Measurements from ENCODE around the gene FRAS1.

The FRAS1 gene

GRCh38 chr4:78190068-78190467, 132.9 kb downstream of the FRAS1 start:
- no peak overlapping the region for H3K4me3 ChIP-seq (ENCODE audit: low read depth, low read length)
- no peak for TF ChIP-seq CTCF (IDR thresholded peaks at IDR 0.05; ENCODE audit: low read depth, low read length, missing control alignments)
- no peak for DNase-seq (ENCODE audit: low read depth)

- TF ChIP-seq CTCF (IDR thresholded peaks at IDR 0.05; ENCODE audit: low read depth, low read length, missing control alignments), result no peak
- H3K4me3 ChIP-seq (ENCODE audit: low read depth, low read length), result no peak overlapping the region
- DNase-seq (ENCODE audit: low read depth), result no peak
Observed at GRCh38 chr4:78190595-78190994, 133.5 kb downstream of the FRAS1 start.

GRCh38 chr4:78197947-78198346, 140.8 kb downstream of the FRAS1 start:
- no peak overlapping the region for H3K4me3 ChIP-seq (ENCODE audit: low read depth, low read length)
- DNase-seq (ENCODE audit: low read depth), result no peak
- TF ChIP-seq CTCF (IDR thresholded peaks at IDR 0.05; ENCODE audit: low read depth, low read length, missing control alignments), result no peak

GRCh38 chr4:78199984-78200383, 142.9 kb downstream of the FRAS1 start:
- H3K4me3 ChIP-seq (ENCODE audit: low read depth, low read length), result no peak overlapping the region
- no peak for TF ChIP-seq CTCF (IDR thresholded peaks at IDR 0.05; ENCODE audit: low read depth, low read length, missing control alignments)
- no peak for DNase-seq (ENCODE audit: low read depth)

- no peak for TF ChIP-seq CTCF (IDR thresholded peaks at IDR 0.05; ENCODE audit: low read depth, low read length, missing control alignments)
- no peak for DNase-seq (ENCODE audit: low read depth)
- no peak overlapping the region for H3K4me3 ChIP-seq (ENCODE audit: low read depth, low read length)
Observed at GRCh38 chr4:78200949-78201348, 143.8 kb downstream of the FRAS1 start.

GRCh38 chr4:78204176-78204575, 147.1 kb downstream of the FRAS1 start:
- TF ChIP-seq CTCF (IDR thresholded peaks at IDR 0.05; ENCODE audit: low read depth, low read length, missing control alignments), result no peak
- no peak for DNase-seq (ENCODE audit: low read depth)
- no peak overlapping the region for H3K4me3 ChIP-seq (ENCODE audit: low read depth, low read length)

GRCh38 chr4:78205591-78205990, 148.5 kb downstream of the FRAS1 start:
- DNase-seq (ENCODE audit: low read depth), result no peak
- no peak for TF ChIP-seq CTCF (IDR thresholded peaks at IDR 0.05; ENCODE audit: low read depth, low read length, missing control alignments)

More at GRCh38 chr4:78205591-78205990, 148.5 kb downstream of the FRAS1 start:
- H3K4me3 ChIP-seq (ENCODE audit: low read depth, low read length), result no peak overlapping the region
